ENCODE data around the gene LCP2. TPM values are rescaled to one million over a fixed set of nuclear protein-coding genes. Genes with fewer than 3 reads are reported as not detected.

Gene LCP2
- total RNA-seq, 1 experiment from 2014 or later, result not detected

DNA sequence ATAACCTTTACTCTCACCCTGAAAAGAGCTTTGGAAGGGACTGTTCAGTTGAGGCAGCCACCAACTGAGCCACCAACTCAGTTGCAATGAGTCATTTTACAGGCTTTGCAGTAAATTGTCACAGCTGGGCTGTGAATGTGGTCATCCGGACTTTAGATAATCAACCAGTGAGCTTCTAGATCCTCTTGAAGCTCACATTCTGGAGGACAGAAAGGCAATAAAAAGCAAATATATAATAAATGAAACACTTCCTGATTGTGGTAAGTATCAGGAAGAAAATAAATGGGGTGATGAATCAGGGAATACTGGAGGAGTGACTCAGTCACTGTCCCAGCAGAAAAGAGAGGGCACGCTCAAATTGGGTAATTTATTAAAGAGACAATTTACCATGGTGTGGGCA, 78.0 kb downstream of the LCP2 start:
- DNase-seq (ENCODE audit: low read depth), result peak; percentile 78

DNA sequence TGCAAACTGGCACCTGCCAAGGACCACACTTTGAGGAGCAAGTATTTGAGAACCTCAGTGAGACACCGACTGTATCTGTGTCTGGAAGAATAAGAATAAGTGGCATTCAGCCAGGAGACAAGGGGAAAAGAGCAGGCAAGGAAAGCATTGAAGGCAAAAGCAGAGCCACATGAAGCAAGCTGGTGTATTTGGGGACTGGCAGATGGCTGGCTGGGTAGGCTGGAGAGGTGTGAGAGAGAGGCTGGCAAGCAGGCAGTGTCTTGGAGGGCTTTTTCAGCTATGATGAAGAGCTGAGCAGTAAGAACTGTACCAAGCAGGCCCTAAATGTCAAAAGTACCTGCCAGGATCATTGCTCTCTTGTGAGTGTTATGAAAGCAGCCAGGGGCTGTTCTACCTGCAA, 78.9 kb downstream of the LCP2 start:
- DNase-seq (ENCODE audit: low read depth), result no peak

DNA sequence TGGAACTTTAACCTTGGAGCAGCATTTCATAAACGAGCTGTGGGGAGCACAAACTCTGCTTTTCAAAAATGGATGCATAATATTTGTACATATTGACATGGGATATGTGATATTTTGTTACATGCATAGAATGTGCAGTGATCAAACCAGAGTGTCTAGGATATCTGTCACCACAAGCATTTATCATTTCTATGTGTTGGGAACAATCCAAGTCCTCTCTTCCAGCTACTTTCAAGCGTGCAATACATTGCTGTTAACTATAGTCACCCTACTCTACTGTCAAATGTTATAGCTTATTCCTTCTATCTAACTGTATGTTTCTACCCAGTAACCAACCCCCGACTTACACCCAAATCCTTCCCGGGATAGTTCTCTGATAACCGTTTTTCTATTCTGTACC, 79.7 kb downstream of the LCP2 start:
- no peak for DNase-seq (ENCODE audit: low read depth)

DNA sequence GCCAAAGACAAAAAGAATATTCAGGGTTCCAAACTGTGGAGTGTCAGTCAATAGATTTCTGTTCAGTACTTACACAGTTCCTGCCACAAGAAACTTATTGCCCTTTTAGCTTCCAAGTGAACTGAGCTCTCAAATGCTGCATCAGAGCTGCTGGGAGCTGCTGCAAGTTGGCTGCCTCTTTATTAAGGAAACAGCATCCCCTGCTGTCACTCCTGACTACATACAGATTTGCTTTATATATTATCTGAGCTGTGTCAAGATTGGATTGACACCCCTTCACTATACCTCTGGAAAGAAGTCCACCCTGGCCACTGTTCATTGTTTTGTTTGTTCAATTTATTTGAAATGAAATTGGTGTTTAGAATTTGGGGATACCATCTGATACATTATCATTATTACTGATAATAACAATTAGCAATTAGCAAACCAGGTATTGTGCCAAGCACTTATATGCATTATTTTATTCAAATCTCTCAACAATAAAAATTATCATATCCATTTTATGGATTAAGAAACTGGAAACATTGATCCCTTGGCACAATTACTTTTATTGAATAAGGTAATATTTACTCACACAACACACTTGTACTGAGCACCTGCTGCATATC, 81.2 kb downstream of the LCP2 start:
- DNase-seq (ENCODE audit: low read depth), result peak; percentile 52

DNA sequence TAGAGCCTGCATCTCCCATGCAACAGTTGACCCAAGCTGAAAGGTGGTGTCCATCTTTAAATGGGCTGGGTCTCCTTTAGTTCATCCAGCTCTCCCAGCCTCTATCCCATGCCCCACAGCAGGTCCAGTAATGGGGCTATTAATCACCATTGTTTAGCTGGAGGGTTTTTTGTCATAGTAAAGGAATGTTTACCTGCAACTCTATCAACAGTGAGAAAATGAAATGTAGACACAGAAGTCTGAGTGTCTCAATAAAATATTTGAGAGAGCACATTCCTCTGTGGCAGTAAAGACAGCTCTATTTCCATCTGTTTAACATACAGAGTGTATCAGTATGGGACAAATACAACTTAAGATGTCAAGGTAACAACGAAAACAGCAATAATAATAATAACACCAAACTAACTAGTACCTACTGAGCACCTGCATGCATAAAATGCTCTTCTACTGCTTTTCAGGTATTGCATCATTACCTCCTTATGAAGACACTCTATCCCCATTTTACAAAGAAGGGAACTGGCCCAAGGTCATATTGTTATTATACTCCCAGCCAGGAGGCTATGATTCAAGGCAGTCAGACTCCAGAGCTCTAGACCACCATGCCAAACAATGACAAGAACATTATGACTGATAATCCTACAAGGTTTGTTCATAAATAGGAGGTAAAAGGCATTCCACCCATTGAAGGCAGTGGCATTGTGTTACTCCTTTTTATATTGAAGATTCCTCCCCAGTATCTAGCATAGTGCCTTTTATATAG, 85.8 kb downstream of the LCP2 start:
- no peak for DNase-seq (ENCODE audit: low read depth)

DNA sequence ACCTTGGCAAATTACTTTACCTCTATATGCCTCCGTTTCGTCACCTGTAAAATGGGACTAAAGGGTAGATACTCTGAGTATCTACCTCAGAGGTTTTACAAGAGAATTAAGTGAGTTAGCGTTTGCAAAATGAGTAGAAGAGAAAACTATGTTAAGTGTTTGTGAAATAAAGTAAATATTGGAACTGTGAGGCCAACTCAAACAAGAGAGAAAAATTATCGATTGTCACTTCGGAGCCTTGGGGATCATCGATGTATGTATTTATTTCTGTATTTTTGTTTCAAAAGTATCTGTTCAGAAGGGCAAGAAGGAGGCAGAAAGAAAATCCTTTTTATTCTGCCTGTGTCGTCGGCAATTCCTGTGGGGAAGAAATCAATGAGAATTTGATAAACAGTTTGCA, 90.6 kb downstream of the LCP2 start:
- DNase-seq (ENCODE audit: low read depth), result no peak

DNA sequence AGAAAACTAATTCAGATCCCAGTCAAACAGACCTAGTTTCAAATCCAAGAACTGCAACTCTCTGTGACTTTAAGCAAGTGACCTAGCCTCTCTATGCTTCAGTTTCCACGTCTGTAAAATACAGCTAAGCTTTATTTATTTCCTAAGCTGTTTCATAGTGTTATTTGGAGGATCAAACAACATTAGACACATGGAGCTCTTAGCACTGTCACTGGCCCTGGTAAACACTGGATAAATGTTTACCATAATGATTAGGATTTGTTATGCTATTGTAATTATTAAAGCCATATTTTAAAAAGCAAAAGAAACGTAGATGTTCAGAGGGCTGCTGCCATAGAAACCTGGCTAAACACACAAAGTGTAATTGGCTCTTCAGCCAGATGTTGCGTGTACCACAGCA, 91.4 kb downstream of the LCP2 start:
- no peak for DNase-seq (ENCODE audit: low read depth)

DNA sequence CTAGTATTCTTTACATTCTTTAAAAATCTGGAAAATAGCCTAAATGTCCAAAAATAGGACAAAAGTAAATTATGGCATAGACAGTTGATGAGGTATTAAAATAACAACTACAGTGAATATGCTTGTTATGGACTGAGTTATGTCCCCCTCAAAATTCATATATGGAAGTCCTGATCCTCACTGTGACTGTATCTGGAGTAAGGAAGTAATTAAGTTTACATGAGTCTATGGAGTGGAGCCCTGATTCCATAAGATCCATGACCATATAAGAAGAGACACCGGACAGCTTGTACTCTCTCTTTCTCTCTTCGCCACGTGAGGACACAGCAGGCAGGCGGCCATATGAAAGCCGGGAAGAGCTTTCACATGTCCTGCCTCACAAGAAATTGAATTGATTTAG, 93.4 kb downstream of the LCP2 start:
- DNase-seq (ENCODE audit: low read depth), result no peak

DNA sequence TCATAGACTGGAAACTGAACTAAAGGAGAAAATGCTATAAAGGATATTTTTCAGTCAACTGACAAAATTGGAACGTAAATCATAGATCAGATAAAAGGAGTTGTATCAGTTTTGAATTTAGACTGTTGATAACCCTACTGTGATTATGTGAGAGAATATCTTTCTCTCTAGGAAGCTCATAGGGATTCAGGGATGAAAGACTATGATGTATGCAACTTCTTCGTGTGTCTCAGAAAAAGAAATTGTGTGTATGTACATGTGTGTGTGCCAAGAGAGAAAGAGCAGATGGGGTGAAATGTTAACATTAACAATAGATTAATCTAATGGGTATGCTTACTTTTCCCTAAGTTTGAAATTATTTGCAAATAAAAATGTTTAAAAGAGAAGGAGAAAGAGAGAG, 95.5 kb downstream of the LCP2 start:
- no peak for DNase-seq (ENCODE audit: low read depth)

DNA sequence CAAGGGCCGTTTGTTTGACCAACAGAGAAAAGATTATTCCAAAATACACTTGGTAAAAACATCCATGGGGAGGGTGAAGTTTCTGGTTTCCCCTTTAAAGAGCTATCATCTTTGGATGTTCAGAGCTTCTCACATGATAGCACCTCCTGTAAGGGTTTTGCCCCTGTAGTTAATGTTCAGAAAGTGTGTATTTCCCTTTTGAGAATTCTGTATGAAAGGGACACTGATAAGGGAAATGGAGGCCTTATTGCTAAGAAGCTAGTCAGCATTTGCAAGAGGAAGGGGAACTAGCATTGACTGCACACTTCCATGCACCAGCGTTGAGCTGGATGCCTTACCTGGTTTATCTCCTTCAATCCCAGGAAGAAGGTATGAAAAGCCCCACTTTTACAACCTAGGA, 96.3 kb downstream of the LCP2 start:
- DNase-seq (ENCODE audit: low read depth), result no peak

DNA sequence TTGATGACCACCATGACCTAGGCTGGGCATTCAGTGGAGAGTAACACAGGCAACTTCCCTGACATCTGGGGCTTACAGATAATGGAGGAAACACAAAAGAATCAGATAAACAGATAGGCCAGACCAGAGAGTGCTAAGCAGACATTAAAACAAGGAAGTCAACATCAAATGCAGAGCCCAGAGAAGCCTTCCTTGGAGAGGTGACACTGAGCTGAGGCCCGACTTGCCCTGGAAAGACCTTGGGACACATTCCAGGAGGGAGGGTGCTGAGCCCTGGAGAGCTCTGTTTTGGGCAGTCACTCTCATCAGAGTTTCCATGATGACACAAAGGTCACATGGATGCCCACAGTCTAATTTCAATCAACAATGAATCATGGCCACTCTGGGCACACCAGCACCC, 96.7 kb downstream of the LCP2 start:
- no peak for DNase-seq (ENCODE audit: low read depth)

Other genes starting within 250 kb of the LCP2 start
- gene FOXI1, start 191.9 kb downstream of the LCP2 start, total RNA-seq (2014; rRNA removed), result not detected in 2 replicates
- not detected in 2 replicates for gene C5orf58, start 64.8 kb downstream of the LCP2 start, total RNA-seq (2014; rRNA removed)
- not detected in 2 replicates for gene KCNMB1, start 91.6 kb upstream of the LCP2 start, total RNA-seq (2014; rRNA removed)
- not detected in 2 replicates for gene KCNIP1, start 206.2 kb upstream of the LCP2 start, total RNA-seq (2014; rRNA removed)

All from LHCN-M2 (cell line).